Dermis blood vessel endothelial cell (primary cell): Measurements from ENCODE around the gene CORIN. TPM values are rescaled to one million over a fixed set of nuclear protein-coding genes. Genes with fewer than 3 reads are reported as not detected.
"Not testable (repeated sequence)": the region's sequence is repeated elsewhere in the genome, so short reads cannot be mapped to it uniquely, and the experiment has no call there.

Source experiments
- DNase-seq: peaks from one replicate; pipeline ENCODE4 v3.0.0; 2010
- total RNA-seq: library from RNA; depleted of rRNA; stranded (reverse); fragments of >200 nt; gene quantifications from 2 replicates; pipeline ENCODE4 v1.2.3, GENCODE V29; 2014

CORIN gene
- total RNA-seq, 1 donor from 2014 or later = 0.51 TPM

GRCh38 chr4:47718696-47719095, 119.2 kb downstream of the CORIN start:
- DNase-seq = no peak

DNA sequence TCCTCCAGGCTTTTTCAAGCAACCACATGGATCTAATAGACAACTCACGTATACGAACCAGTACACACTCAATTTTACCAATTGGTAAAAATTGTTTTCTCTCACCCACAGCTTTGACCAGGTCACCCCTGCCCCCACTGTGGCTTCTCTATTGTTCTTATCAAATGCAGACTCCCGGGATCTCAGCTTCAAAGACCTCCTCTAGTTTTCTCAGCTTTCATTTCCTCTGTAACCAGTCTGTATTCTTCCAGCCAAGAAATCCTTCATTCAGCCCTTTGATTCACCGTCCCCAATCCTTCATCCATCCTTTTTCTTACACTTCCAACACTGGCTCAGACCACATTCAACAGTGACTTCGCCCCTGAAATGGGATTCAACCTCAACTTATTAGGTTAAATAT, 120.7 kb downstream of the CORIN start:
- DNase-seq = no peak

GRCh38 chr4:47715716-47716416, 122.0 kb downstream of the CORIN start:
- DNase-seq = no peak

DNA sequence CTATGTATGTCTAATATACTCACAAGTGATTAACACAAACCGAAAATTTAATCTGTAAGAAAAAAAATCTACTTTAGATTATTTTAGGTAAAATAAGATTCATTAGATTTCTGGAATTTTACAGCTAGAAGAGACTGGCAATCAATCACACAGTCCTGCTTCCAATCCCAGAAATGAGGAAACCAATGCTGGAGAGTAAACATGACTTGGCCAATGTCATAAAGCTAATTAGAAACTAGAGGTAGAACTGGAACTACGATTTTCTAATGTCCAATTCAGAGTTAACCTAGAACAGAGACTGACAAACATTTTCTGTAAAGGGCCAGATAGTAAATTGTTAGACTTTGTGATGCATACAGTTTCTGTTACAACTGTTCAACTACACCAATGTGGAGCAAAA, 123.6 kb downstream of the CORIN start:
- no peak for DNase-seq

DNA sequence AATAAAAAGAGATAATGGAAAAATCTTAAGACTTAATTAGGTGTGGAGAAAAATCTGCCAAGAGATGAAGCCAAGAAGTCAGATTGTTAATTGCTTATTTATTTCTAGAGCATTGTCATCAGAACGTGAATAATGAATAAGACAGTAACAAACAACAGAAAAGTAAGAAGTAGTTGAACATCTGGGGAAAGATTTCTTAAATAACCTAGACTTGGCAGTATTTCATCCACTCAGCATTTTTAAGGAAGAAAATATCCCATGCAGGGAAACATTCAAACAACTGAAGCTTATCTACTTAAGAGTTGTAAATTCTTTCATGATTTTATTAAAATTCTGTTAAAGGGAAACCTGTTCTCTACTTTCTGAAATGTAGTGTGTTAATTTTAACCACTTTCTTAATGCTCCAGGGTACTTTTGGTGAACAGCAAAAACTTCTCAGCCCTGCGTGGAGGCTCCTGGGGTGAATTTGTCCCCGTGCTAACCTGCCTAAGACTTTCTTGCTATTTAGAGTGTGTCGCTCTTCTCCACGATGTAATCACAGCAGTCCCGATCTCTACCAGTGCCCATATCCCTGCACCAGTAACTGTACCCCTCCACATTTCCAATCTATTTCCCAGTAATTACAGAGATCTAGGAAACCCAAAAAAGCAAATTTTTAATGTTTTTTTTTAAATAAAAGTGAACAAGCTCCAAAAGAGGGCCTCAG, 124.6 kb downstream of the CORIN start:
- no peak for DNase-seq

- no peak for DNase-seq
These were observed 126.2 kb downstream of the CORIN start for GRCh38 chr4:47711646-47712045.

DNA sequence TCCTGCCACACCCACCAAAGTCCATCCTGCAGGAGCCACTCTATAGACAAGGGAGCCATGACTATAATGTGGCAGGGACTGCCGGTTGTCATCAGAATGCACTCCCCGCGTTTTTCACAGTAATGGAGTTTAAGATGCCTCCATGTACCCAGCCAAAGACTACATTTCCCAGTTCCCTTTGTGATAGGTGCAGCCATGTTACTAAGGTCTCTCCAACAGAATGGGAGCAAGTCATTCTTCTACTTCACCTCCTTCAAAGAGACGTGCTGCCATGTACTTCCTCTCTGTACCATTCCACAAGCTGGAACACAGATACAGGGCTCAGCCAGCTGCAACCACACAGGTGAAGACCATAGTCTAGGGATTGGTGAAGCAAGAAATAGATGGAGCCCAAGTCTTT, 126.7 kb downstream of the CORIN start:
- DNase-seq = no peak

DNA sequence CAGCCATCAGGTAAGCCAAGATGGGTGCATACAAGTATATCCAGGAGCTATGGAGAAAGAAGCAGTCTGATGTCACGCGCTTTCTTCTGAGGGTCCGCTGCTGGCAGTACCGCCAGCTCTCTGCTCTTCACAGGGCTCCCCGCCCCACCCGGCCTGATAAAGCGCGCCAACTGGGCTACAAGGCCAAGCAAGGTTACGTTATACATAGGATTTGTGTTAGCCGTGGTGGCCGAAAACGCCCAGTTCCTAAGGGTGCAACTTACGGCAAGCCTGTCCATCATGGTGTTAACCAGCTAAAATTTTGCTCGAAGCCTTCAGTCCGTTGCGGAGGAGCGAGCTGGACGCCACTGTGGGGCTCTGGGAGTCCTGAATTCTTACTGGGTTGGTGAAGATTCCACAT, 131.5 kb downstream of the CORIN start:
- not testable (repeated sequence) for DNase-seq

DNA sequence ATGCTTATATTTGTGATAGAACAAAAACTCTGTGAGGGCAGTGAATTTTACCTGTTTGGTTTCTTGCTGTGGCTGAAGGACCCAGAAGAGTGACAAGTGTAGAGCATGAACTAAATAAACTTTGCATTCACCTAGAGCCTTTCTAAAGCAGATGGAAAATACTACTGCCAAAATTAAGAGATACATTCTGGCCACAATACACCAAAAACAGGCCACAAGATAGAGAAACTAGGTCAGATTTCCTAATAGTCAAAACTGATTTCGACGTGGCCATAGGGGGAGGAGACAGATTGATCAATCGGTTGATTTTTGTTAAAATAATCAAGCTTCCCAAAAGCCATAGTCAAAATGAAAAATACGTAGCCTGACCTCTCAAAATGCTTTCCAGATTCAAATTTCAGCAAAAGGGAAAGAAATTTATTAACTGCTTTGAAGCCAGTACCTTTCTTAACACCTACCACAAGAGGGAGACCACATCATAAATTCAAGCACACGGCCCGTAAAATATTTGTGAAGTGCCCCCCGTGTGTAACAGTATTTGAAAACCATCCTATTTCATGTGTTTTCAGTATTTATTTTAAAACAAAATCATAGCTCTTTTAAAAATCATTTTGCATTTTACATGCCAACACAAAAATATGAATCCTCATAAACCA, 132.4 kb downstream of the CORIN start:
- DNase-seq = peak; percentile 38

DNA sequence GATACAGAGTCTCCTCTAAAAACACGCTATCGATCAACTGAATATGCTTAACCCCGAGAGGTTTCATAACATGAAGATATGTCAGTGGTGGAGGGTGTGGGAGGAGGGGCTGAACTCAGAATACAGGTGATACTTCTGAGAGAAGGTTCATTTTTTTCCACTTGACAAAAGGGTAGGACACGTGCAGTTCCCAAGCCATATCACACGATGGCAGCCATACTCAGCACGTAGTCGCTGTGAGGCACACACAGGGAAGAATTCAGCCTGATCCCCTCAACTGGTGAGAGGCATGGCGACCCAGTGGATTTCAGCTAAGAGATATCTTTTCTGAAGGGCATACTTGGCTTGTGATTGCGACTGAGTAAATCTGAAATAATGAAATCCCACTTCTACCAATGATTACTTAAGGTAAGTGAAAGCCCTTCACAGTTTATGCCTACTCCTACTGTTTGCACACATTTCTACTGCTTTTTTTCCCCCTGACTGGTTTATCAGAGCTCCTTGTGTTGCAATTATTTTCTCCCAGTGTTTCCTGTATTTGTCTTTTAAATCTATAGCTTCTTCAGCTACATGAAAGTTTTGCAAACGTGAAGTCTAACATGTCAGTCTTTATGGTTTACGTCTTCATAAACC, 133.1 kb downstream of the CORIN start:
- peak; percentile 49 for DNase-seq

DNA sequence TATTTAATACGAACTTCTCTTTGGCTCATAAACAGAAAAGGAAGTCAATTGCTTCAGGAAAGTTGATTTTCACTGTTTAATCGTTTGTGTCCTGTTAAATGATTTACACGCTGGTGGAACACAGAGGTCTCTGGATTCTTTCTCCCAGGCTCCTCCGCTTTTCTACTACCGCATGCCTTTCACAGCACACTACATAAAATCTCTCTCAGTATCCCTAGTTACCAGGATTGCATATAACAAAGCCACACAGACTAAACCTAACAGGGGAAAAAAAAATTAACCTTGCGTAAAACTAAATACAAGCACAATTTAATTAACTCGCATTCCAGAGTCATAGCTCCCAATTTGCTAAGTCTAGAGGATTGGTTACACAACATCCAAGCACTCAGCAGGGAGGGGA, 133.9 kb downstream of the CORIN start:
- no peak for DNase-seq

GRCh38 chr4:47703008-47703407, 134.9 kb downstream of the CORIN start:
- no peak for DNase-seq

GRCh38 chr4:47701286-47701685, 136.6 kb downstream of the CORIN start:
- DNase-seq = no peak

GRCh38 chr4:47698837-47699236, 139.0 kb downstream of the CORIN start:
- no peak for DNase-seq

GRCh38 chr4:47696823-47697222, 141.0 kb downstream of the CORIN start:
- DNase-seq = no peak

GRCh38 chr4:47695260-47695659, 142.6 kb downstream of the CORIN start:
- no peak for DNase-seq

DNA sequence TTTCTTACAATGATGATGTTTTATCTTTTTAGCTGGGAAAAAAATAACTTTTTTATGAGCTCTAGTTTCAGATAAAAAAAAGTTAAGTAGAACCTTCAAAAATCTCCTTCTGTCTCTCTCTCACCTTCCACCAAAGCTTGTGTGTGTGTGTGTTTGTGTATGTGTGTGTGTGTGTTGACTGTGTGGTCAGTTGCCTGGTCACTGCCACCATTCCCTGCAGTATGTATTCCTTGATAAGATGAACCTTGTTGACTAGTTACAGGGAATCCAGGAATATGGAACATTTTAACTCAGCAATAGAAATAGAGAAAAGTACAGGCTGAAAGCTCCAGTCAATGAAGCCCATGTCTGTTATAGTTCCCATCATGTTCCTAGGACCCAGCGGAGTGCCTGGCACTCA, 143.5 kb downstream of the CORIN start:
- no peak for DNase-seq

- no peak for DNase-seq
These were observed 145.2 kb downstream of the CORIN start for GRCh38 chr4:47692691-47693090.

- peak; percentile 9 for DNase-seq
These were observed 146.0 kb downstream of the CORIN start for GRCh38 chr4:47691757-47692383.

DNA sequence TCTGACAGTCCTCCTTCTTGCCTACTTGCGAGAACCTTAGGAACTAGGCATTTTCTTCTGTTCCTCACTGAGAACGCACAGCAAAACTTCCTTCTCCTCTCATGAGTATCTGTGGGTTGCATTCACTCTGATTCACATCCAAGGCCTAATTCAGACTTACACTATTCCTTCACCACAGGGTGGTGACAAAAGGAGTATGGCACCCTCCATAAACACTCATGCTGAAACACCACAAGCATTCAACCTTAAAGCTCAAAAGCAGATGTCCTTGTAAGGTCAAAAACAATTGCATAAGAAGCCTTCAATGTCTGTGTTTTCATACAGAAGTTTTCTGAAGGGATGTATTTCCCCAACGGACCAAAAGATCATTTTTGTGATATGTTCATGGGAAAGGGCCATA, 147.3 kb downstream of the CORIN start:
- DNase-seq = no peak

GRCh38 chr4:47686294-47686872, 151.5 kb downstream of the CORIN start:
- DNase-seq = peak; percentile 77

GRCh38 chr4:47675806-47676205, 162.1 kb downstream of the CORIN start:
- no peak for DNase-seq

DNA sequence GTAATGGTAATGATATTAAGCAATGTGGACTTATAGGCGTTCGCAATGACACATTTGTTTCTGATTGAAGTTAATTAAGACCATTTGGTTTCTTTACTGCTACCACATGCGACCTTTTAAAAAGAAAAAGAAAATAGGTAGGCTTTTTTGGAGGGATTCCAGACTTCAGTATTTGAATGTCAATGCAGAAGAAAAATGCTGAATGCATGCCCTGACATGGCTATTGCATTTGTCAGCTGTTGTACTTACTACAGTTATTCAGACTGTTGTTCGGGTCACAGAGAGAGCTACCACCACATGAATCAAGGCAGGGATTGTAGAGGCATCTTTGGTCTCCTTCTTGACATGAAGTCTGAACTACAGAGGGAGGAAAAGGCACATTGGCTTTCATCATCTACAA, 163.7 kb downstream of the CORIN start:
- DNase-seq = no peak
